ENCODE results near the gene GABRG3. TPM values are rescaled to one million over a fixed set of nuclear protein-coding genes. Genes with fewer than 3 reads are reported as not detected.

Gene GABRG3
- total and polyA plus RNA-seq, 9 of the 15 experiments (the other 6 are each of a cell fraction or from before 2014, with no cell fraction given), result 4.0 to 15.1 (median 11.2) TPM

DNA sequence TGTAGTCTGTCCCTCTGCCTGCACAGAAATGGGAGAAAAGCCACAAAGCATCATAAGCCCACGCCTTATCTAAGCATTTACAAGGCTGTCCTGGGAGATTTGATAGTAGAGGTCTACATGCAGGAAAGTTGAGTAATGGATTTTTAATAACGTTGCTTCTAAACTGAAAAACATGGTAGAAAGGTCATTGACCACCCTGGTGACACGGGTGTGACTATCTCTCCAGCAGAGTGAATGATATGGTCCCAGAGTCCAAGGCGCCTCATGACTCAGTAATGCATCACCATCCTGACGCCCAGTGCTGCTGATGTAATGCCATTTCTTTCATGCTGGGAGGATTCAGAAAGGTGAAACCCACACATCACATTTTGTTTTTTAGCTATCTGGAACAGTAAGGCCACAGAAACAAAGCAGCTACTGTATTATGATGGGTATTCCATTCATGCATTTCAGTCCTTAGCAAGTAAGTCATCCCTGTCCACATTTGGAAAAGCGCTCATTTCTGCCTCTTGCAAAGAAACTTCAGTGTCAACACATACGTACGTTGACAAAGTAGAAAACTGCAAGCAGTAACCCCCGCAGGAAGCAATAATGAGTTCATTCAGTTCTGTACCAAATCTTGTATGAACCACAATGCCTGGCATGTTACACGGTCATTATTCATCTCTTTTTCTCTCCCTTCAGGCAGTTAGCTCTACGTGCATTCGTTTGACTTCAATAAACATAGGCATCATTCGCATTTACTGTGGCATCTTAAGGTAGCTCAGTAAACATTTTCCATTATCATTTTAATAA lies 483.5 kb downstream of the GABRG3 start (continued):
- TF ChIP-seq ARID1B (IDR thresholded peaks at IDR 0.05), result peak; percentile 75
- no peak for TF ChIP-seq ATF1 (CRISPR knock-in tag; IDR thresholded peaks at IDR 0.05)
- peak; percentile 68 for TF ChIP-seq ATF1 (tag; IDR thresholded peaks at IDR 0.05)
- peak; percentile 35; the same call in 1 of the 2 replicates for TF ChIP-seq CEBPB (tag; IDR thresholded peaks at IDR 0.05)
- TF ChIP-seq, protein P1, sequence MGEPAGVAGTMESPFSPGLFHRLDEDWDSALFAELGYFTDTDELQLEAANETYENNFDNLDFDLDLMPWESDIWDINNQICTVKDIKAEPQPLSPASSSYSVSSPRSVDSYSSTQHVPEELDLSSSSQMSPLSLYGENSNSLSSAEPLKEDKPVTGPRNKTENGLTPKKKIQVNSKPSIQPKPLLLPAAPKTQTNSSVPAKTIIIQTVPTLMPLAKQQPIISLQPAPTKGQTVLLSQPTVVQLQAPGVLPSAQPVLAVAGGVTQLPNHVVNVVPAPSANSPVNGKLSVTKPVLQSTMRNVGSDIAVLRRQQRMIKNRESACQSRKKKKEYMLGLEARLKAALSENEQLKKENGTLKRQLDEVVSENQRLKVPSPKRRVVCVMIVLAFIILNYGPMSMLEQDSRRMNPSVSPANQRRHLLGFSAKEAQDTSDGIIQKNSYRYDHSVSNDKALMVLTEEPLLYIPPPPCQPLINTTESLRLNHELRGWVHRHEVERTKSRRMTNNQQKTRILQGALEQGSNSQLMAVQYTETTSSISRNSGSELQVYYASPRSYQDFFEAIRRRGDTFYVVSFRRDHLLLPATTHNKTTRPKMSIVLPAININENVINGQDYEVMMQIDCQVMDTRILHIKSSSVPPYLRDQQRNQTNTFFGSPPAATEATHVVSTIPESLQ (CRISPR knock-in tag; IDR thresholded peaks at IDR 0.05), result no peak
- peak; percentile 86 for TF ChIP-seq TCF3 (CRISPR knock-in tag; IDR thresholded peaks at IDR 0.05)
- no peak for TF ChIP-seq MCM3 (IDR thresholded peaks at IDR 0.05)
- TF ChIP-seq LCOR (CRISPR knock-in tag; IDR thresholded peaks at IDR 0.05), result peak; percentile 51; the same call in 1 of the 2 replicates
- peak; percentile 93 for TF ChIP-seq ATF3 (IDR thresholded peaks at IDR 0.05)
- no peak for TF ChIP-seq ATF3 (CRISPR knock-in tag; conservative IDR thresholded peaks at IDR 0.05)
- no peak for TF ChIP-seq FOXJ3 (CRISPR knock-in tag; IDR thresholded peaks at IDR 0.05)
- TF ChIP-seq ZNF584 (CRISPR knock-in tag; IDR thresholded peaks at IDR 0.05; ENCODE audit: low read depth), result 0 out of 2 replicates have a peak, but pooled peaks have one; percentile 20
- TF ChIP-seq JUN (IDR thresholded peaks at IDR 0.05; ENCODE audit: borderline replicate concordance, low read depth, low read length), result peak; percentile 92
- no peak for TF ChIP-seq JUN (CRISPR knock-in tag; IDR thresholded peaks at IDR 0.05; ENCODE audit: borderline replicate concordance)
- TF ChIP-seq FOSL1 (tag; conservative IDR thresholded peaks at IDR 0.05), result peak; percentile 99
- TF ChIP-seq CBFA2T2 (conservative IDR thresholded peaks at IDR 0.05), result peak; percentile 72
- TF ChIP-seq RAD21 (CRISPR knock-in tag; conservative IDR thresholded peaks at IDR 0.05 in 1 of 2, IDR thresholded peaks at IDR 0.05 in 1 of 2), result no peak
- TF ChIP-seq EP300 (IDR thresholded peaks at IDR 0.05; ENCODE audit: low read length), result peak; percentile 68; the same call in 1 of the 2 replicates
- no peak for TF ChIP-seq ARNT (IDR thresholded peaks at IDR 0.05)

All from K562 (cell line).